NCI-H748 treated with DMSO at 0.1 percent for 48 hours (cell line): ENCODE measurements around the gene FGD3.

Experiments used
- DNase-seq: peaks from one replicate; lab custom pipeline; 2025; lab: John Stamatoyannopoulos, UW

The FGD3 gene

DNA sequence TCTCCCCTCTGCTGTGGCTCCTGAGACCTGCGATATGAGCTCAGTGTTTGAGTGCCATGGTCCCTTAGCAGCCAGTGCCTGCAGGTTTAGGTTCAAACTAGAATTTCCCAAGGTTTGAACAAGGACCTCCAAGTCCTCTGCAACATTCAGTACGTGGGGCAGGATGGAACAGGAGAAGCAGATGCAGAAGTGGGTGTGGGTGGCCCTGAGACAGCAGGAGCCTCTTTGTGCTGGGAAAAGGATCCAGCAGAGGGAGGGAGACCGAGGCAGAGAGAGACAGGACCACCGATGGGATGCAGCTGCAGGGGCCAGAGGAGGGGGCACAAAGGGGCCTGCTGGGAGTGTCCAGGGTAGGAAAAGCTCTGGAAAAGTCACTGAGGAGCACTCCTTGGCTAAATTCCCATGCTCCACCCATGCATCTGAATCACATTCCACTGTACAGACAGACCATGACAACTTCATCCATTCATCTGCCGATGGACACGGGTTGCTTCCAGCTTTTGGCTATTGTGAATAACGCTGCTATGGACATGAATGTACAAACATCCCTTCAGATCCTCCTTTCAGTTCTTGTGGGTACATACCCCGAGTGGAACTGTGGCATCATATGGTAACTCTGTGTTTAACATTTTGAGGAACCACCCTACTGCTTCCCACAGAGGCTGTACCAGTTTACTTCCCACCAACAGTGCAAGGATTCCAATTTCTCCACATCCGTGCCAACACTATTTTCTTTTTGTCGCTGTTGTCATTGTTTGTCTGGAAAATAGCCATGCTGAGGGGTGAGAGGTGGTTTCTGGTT lies 84.5 kb downstream of the FGD3 start:
- DNase-seq: no peak

DNA sequence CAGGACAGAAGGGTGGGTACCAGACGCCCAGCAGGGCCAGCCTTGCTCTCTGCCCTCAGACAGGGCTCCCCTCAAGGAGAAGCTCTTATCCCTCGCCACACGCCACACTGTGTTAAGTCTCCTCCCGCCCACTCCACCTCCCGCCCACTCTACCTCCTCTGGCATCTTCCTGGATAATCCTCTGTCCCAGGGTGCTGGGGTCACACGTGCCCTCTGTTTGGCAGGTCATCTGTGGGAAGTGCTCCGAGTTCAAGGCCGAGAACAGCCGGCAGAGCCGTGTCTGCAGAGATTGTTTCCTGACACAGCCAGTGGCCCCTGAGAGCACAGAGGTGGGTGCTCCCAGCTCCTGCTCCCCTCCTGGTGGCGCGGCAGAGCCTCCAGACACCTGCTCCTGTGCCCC lies 85.2 kb downstream of the FGD3 start:
- no peak for DNase-seq

DNA sequence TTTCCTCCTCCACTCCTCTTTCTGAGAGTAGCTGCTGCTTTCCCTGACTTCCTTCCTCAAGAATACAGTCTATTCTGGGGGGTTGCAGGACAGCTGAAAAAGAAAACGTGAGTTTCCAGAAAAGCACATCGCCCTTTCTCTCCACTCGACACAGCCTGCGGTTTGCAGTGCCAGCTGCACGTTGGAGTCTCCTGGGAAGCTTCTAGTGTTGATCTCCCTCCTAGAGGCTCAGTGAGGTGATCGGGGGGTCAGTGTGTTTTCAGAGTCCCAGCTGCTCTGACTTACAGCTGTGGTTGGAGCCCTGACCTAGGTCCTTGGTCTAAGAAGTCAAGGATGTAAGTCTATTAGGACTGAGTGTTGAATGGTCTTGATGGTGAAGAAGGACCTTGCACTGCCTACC lies 86.2 kb downstream of the FGD3 start:
- no peak for DNase-seq

DNA sequence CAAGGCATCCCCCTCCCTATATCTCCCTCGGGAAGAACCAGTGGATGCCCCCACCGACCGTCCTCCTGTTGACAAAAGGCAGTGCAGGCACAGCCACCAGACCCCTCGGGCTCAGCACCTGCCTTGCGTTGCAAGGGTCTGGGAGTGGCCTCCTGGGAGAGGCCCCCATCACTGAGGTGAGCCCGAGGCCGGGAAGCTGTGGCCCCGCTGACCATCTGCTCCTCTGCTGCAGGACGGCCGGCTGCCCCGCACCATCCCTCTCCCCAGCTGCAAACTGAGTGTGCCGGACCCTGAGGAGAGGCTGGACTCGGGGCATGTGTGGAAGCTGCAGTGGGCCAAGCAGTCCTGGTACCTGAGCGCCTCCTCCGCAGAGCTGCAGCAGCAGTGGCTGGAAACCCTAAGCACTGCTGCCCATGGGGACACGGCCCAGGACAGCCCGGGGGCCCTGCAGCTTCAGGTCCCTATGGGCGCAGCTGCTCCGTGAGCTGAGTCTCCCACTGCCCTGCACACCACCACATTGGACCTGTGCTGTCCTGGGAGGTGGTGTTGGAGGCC lies 87.9 kb downstream of the FGD3 start:
- no peak for DNase-seq

DNA sequence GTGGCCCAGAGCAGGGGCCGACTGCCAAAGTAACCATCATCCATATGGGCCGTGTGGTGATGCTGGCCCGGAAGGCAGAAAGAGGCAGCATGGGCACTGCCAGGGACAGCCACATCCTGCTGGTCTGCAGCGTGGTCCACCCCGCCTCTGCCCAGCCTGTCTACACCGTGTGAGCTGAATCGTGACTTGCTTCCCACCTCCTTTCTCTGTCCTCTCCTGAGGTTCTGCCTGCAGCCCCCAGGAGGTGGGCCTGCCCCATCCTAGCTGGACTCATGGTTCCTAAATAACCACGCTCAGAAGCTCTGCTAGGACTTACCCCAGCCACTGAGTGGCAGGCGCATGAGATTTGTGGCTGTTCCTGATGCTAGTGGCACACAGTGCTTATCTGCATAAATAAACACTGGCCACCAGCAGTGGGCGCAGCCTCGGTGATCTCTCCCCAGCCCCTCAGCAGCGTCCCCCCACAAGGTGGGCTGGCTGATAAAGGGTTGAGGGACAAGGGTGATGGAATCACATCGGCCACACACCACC lies 88.6 kb downstream of the FGD3 start:
- no peak for DNase-seq

DNA sequence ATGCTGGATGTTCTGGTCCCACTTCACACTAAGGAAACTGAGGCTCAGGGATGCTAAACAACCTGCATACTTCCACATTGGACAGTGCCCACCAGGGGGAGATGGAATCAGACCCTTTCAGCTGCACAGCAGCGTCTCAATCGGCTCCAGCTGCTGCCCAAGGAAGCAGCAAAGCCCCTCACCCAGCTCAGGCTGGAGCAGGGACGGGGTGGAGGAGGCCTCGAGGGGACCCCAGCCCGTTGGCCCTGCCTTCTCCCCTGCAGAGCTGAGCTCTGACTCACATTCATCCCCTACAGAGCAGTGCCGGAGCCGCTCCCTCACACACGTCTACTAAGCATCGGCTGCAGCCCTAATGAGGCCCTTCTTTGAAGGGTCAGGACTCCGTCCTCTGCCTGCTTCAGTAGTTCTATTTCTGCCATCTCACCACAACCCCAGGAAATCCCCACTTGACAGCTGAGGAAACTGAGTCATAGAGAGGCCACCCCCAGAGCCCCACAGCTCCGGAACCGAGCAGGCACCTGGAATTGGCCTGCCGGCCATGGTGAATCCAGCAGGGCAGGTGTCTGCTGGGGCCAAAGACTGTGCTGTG lies 89.7 kb downstream of the FGD3 start:
- DNase-seq: no peak

DNA sequence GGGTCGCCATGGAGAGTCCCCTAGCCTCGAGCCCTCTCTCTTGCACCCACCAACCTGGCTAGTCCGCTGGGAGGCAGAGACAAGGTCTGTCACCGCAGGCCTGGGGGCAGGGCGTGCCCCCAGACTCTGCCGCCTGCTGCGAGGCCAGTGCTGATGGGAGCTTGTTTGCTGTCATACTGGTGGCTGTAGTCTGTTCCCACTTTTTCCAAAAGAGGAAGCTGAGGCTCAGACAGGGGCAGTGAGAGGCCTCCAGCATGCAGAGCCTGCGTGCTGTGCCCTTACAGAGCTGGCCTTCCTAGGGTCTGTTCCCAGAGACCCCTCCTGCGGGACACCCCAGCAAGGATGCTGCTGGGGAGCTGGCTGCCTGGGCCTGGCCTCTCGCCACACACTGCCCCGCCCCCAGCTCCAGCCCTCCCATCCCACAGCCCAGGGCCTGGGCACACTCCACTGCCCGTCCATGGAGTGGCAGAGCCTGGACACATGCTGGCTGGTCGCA lies 90.2 kb downstream of the FGD3 start:
- DNase-seq: no peak

DNA sequence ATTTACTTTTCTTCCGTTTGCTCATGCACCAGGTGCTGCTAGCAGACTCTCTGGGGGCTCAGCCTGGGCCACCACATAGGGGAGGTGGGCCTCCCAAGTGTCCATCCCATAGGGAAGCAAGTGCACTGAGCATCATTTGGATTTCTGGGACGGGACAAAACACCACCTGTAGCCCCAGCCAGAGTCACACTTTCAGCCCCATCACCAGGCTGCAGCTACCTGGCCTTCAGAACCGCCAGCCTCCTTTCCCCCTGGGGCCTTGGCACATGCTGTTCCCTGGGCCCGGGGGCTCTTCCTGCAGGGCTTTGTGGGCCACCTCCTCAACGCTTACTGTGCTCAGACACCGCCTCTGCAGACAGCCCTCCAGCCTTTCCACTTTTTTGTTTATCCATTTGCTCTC lies 91.6 kb downstream of the FGD3 start:
- DNase-seq: no peak

DNA sequence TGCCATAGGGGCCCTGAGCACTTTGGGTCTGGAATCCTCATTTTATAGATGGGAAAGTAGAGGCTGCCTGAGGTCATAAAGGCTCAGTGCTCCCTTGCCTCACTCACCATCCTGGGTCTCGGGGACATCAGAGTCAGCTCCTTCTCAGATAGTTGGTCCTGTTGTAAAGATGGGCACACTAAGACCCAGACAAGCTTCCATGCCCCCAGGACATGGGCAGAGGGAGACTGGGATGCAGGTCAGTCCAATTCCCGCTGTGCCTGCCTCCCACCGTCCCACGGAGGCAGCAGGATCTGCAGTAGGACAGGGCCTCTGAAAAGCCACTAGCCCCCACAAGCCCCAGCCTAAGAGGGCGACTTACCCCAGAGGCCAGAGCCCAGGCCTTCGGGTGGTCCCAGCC lies 92.1 kb downstream of the FGD3 start:
- no peak for DNase-seq

DNA sequence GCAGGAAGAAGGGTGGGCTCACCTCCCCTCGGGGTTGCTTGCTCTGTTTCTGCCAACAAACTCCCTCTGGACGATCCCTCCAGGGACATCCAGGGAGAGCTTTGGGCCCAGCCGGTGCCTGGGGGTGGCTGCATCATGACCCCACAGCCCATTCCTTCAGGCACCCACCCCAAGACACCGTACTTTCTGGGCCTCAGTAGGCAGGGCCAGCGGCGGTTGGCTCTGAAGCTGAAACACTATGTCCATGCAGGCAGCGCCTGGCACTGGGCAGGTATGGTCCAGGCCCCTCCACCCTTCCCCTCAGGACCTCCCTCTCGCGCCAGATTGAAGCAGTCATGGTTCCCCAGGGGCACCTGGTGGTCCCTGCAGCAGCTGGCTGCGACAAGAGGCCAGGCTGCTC lies 92.7 kb downstream of the FGD3 start:
- DNase-seq: no peak

DNA sequence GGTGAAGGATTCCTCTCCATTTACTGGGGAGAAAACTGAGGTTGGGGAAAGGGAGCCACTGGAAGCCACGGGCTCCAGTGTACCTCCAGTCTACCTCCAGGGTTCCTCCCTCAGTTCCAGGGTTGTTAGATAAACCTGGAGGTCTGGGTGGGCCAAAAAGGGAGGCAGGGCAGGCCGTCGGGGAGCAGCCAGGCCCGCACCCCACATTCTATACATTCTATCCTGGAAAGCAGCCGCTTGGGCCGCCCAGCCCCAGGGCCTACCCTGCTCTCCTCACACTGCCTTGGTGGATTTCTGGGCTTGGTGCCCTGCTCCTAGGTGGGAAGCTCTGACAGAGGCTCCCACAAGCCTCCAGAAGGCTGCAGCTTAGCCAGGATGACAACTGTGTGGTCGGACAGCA lies 93.1 kb downstream of the FGD3 start:
- DNase-seq: no peak

DNA sequence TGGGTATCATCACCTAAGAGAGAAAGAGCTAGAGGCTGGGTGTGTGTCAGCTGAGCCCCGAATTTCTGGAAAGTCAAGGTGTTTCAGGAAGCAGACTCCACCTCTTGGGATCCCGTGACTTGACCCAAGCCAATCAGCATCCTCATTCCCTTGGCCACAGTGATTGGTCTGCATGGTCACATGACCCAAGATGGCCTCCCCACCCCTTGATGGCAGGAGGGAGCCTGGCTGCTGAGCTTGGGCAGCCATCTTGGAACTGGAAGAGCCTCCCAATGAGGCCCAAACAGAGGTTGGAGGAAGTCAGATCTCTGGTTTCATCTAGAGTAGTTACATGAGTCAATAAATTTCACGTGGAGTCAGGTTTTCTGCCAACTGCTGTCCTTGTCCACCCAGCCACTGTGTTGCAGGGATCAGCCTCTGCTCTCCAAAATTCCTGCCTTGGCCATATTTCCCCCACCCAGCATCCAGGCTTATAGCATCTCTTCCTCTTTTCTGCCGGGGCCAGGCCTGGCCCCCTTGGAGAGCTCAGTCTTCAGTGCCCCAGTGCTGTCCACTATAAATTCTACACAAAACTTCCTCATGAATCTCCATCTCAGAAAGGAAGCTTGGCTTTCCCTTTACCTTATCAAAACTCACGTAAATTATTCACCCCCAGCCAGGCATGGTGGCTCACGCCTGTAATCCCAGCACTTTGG lies 93.9 kb downstream of the FGD3 start:
- no peak for DNase-seq

DNA sequence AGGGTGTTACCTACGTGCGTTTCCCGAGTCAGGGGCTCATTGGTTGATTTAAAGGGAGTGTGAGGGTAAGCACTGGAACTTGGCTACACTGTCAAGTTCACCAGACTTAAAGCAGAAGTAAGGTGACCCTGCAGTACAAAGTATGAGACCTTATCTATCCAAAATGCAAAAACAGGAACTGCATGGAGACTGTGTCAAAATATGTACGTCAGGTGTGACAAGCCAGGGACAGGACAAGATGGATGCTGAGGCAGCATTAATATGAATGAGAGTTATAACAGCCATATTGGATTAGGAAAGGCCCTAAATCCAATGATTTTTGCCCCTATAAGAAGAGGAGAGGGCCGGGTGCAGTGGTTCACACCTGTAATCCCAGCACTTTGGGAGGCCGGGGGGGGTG lies 95.8 kb downstream of the FGD3 start:
- DNase-seq: no peak

DNA sequence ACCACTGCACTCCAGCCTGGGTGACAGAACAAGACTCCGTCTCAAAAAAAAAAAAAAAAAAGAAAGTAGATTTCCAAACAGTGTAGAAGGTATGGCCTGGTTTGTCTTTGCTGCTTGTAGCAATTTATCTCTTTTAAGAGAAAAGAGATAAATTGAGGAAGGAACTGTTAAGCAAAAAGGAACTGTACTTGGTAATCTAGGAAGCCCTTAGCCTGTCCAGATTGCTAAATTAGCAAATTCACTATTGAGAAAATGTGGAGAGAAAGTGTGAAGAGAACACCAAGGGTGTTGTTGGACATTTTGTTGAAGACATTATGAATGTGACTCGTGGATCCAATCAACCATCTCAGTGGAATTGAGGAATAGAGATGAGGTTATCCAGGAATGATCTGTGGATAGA lies 98.2 kb downstream of the FGD3 start:
- DNase-seq: no peak

DNA sequence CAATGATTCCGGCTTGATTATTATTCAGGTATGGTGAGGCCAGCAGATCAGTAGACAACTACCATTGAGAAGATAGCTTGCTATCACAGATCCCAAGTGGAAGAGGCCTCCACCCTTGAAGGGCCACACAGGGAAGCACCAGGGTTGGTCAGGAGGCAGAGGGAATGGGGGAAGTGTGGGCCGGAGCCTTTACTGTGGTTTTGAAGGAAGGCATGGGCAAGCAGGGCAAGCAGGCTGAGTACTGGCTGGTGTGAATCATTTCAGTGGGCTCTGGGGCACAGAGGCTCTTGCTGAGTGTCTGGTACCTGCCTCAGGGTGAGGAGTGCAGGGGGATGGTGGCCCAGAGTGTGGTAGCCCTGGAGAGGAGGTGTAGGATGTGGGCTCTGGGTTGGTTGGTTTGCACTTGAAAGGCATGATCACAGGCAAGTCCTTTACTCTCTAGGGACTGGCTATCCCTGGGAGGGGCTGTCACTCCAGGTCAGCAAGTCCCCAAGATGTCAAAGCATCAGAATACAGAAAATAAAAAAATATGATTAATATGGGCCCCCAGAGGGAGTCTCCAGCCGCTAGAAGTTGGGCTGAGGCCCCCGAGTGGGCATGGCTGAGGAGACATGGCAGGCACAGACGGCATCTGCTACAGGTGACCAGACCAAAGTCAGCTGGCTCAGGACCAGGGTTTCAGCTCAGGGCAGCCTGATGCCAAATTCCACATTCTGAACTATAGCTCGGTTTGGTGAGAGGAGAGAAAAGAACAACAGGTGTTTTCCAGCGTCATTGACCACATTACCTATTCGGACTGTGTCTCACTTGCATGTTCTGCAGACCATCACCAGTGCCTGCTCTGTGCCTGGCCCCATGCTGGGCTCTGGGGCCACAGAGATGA lies 101.5 kb downstream of the FGD3 start:
- DNase-seq: no peak

DNA sequence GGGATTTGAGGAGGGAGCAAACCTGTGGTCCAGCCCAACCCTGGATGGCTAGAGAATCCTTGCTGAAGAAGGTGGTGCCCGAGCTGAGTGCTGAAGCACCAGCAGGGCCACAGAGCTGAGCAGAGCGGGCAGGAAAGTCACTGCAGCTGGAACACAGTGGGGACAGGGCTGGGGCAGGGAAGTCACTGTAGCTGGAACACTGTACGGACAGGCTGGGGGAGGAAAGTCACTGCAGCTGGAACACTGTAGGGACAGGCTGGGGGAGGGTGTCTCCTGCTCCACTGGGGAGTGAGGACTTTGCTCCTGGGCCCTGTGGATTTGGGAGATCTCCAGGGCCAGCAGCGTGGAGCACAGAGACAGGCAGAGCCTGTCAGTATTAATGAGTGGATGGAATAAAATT lies 102.2 kb downstream of the FGD3 start:
- DNase-seq: no peak

DNA sequence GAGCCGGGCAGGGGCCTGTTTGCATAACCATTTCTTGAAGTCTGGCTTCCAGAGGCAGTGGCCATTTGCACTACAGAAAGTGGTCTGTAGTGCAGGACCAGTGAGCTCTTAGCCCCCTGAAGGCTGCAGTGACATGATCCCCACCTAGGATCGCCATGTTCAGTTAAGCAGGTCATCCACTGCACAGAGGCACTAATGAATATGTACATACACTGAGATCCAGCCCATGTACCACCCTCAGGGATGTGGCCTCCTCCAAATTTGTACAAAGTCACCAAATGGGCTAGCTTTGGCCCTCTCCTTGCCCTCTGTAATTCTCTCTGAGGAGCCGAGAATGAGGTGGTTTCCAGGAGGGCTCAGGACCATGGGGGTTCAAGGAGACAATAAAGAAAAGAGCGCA lies 102.9 kb downstream of the FGD3 start:
- no peak for DNase-seq

DNA sequence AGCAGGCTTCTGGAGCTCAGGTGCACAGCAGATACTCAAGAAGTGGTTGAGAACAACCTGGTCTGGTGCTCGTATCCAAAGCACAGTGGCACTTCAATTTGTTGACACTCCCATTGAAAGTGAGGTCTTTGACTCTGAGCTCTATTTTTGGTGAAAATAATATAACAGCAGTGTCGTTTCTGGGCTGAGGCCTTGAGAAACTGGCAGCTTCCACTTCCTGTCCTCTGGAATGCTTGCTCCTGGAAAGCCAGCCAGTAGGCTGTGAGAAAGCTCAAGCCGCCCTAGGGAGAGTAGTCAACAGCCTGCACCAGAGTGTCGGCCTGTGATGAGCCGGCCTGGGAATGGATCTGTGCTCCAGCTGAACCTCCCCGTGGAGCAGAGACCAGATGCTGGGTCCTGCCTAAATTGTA lies 104.4 kb downstream of the FGD3 start:
- no peak for DNase-seq

DNA sequence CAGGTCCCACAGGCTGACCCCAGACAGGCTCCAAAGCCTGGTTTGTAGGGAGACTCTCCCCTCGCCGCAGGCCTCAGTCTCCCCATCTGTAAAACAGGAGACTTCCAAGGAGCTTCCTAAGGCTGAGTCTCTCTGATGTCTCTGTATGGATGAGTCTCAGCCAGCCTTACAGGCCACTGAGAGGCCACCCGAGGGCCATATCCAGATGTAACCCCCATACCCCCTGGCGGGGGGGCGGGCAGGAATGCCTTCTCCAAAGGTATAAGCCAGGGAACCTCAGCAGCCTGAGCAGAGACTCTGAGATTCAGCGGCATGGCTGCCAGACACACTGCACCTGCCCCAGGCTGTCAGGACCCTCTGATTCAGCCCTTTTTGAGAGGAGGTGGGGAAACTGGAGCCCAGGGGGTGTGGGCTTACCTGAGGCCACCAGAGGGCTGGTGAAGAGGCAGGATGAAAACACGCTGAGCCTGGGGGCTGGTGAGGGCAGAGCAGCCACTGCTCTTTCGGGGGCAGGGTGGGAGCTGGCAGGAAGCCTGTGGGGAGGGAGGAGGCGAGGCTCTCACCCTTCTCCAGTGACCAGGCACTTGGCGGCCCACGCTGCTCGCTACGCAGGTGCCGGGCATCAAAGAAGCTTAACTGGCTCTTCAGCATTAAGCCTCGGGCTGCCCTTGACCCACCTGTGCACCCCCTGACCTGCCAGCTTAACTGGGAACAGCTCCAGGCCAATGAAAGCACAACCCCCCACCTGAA lies 105.6 kb downstream of the FGD3 start:
- DNase-seq: no peak

DNA sequence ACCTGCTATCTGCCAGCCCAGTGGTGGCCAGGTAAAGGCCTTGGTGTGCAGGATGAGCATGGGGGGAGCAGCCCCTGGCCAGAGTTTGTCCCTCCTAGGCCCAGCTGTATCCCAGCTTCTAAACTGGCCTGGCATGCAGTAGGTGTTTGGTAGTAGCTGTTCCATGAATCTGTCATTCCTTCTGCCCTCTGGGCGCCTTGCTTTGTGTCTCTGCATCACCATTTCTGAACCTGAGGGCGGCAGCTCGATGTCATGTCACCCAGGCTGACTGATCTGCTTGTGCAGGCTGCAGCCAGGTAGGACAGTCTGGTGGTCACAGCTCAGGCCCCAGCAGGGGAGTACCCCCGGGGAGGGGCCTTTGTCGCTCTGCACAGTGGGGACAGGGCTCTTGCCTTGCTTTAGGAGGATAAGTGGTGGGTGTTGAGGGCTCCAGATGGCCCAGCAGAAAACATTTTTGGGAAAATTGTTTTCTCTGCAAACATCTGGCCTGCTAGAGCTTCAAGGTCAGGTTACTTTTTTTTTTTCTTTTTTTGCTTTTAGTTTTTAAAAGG lies 106.5 kb downstream of the FGD3 start:
- DNase-seq: no peak
